ENCODE results near the gene IFNGR2.
A peak's percentile ranks its signal among the peaks of the same experiment; 100 is the strongest.
"Not testable (repeated sequence)": the region's sequence is repeated elsewhere in the genome, so short reads cannot be mapped to it uniquely, and the experiment has no call there.

IFNGR2 gene

GRCh38 chr21:33437140-33437539 is 33.9 kb downstream of the IFNGR2 start:
- DNase-seq (ENCODE audit: low read depth): no peak

GRCh38 chr21:33441489-33442477 is 38.6 kb downstream of the IFNGR2 start:
- DNase-seq (ENCODE audit: low read depth): peak; percentile 47

- DNase-seq (ENCODE audit: low read depth): no peak
These were observed 40.0 kb downstream of the IFNGR2 start for GRCh38 chr21:33443194-33443593.

- no peak for DNase-seq (ENCODE audit: low read depth)
These were observed 41.3 kb downstream of the IFNGR2 start for GRCh38 chr21:33444499-33444898.

GRCh38 chr21:33446620-33447019 is 43.4 kb downstream of the IFNGR2 start:
- not testable (repeated sequence) for DNase-seq (ENCODE audit: low read depth)

- no peak for DNase-seq (ENCODE audit: low read depth)
These were observed 46.4 kb downstream of the IFNGR2 start for GRCh38 chr21:33449616-33450015.

GRCh38 chr21:33451634-33452071 is 48.4 kb downstream of the IFNGR2 start:
- DNase-seq (ENCODE audit: low read depth): no peak

GRCh38 chr21:33452362-33452761 is 49.1 kb downstream of the IFNGR2 start:
- no peak for DNase-seq (ENCODE audit: low read depth)

GRCh38 chr21:33455686-33456446 is 52.7 kb downstream of the IFNGR2 start:
- no peak for DNase-seq (ENCODE audit: low read depth)

- DNase-seq (ENCODE audit: low read depth): no peak
These were observed 55.6 kb downstream of the IFNGR2 start for GRCh38 chr21:33458861-33459260.

GRCh38 chr21:33461538-33462250 is 58.5 kb downstream of the IFNGR2 start:
- DNase-seq (ENCODE audit: low read depth): no peak

- not testable (repeated sequence) for DNase-seq (ENCODE audit: low read depth)
These were observed 66.0 kb downstream of the IFNGR2 start for GRCh38 chr21:33469183-33469582.

GRCh38 chr21:33470701-33471100 is 67.5 kb downstream of the IFNGR2 start:
- DNase-seq (ENCODE audit: low read depth): no peak

GRCh38 chr21:33473344-33473743 is 70.1 kb downstream of the IFNGR2 start:
- DNase-seq (ENCODE audit: low read depth): no peak

- DNase-seq (ENCODE audit: low read depth): no peak
These were observed 73.9 kb downstream of the IFNGR2 start for GRCh38 chr21:33477066-33477465.

- no peak for DNase-seq (ENCODE audit: low read depth)
These were observed 75.0 kb downstream of the IFNGR2 start for GRCh38 chr21:33478182-33478581.

- no peak for DNase-seq (ENCODE audit: low read depth)
These were observed 75.9 kb downstream of the IFNGR2 start for GRCh38 chr21:33478935-33479678.

GRCh38 chr21:33479679-33480480 is 76.7 kb downstream of the IFNGR2 start, which contains the start of gene TMEM50B:
Gene TMEM50B, minus strand, starts transcription at chr21:33479974. Its CDS starts 11,089 bp downstream, at chr21:33468885.
- DNase-seq (ENCODE audit: low read depth): peak; percentile 92

GRCh38 chr21:33480481-33481103 is 77.4 kb downstream of the IFNGR2 start:
- DNase-seq (ENCODE audit: low read depth): no peak

All from stromal cell of bone marrow (primary cell).